HG02840 (cell line): ENCODE data around the gene GNAT1.

Experiments
- ATAC-seq: cut with Tn5 transposase; IDR thresholded peaks from one replicate; pipeline ENCODE4 v1.9.1; 2021; ENCODE audit warnings: mild to moderate bottlenecking, moderate library complexity, moderate number of reproducible peaks; ENCODE audit not compliant: unreplicated experiment, low FRiP score

GNAT1 gene

DNA sequence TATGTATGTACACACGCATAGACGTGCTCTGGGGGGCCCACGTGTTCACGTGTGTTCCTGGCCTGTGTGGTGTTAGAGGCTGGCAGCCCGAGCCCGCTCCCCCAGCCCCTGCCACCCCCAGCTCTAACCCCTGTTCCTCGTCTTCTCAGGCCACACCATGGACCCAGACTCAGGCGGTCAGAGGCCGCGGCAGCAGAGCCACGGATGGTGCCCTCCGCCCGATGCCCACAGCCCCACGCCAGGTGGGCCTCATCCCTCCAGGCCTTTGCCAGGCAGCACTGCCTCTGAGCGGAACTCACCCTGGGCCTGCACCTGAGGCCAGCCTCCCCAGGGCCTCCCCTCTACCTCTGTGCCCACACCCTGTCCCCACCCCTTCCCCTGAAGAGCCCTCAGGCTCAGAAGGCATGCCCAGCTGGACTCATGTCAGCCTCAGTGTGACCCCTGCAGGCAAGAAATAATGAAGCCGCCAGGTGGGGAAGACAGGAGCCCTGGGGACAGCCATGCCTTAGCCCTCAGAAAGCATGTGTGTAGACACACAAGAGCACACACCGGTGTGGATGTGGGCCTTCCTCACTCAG is 16.4 kb upstream of the GNAT1 start:
- no peak for ATAC-seq

DNA sequence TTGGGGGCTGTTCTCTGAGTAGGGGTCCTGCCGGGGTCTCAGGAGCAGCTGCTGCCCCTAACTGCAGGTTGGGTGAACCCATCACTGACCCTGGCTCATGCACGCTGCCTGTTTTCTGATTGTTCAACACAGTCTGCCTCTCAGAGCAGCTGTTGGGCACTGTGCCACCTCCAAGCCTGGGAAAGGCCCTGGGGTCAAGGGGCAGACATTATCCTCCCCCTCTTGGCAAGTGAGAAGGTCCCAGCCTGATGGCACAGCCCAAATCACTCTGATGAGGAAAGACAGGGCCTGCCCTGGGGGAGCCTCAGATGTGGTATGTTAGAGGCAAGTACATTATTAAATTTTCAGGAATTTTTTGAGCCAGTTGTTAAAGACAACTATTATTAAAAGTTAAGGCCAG is 14.1 kb upstream of the GNAT1 start:
- no peak for ATAC-seq

- ATAC-seq: no peak
Measured at GRCh38 chr3:50179710-50180109, 11.7 kb upstream of the GNAT1 start.

DNA sequence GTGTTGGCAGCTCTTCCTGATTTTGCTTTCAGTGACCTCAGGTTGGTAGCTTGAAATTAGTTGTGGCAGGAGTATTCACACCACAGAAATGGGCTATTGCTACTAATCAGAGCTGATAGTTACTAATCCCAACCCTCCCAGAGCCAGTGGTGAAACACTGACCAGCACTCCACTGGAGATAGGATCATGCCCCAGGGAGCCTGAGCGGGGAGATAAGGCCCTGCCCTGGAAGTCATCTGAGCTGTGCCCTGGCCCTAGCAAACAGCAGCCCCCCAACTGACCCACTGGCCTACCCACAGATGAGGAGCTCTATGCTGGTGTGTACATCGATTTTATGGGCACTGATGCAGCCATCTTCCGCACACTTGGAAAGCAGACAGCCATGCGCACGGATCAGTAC is 9.4 kb upstream of the GNAT1 start:
- no peak for ATAC-seq

GRCh38 chr3:50182533-50183099 is 8.8 kb upstream of the GNAT1 start:
- ATAC-seq: no peak

GRCh38 chr3:50183755-50184154 is 7.7 kb upstream of the GNAT1 start:
- no peak for ATAC-seq

DNA sequence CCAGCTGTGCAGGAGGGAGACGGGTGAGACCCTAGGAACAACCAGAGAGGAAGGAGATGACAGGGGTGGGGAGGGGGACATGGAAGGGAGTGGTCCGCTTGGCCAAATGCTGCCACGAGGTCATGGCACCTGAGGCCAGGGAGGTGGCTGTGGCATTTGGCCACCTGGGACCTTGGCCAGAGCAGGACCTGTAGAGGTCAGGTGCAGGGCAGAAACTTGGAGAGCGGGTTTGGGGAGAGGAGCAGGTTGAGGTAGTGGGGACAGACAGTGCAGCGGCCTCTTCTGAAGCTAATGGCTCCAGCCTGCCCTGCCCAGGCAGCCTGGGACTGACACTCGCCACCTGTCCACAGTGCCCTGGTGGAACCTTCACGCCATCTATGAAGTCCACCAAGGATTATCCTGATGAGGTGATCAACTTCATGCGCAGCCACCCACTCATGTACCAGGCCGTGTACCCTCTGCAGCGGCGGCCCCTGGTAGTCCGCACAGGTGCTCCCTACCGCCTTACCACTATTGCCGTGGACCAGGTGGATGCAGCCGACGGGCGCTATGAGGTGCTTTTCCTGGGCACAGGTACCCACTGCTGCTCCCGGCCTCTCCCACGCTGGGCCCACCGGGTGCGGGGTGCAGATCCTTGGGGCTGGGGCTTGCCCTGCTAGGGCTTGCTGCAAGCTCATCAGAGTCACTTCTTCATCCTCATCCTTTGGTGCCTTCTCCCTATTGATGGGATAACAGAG is 7.0 kb upstream of the GNAT1 start:
- ATAC-seq: no peak

DNA sequence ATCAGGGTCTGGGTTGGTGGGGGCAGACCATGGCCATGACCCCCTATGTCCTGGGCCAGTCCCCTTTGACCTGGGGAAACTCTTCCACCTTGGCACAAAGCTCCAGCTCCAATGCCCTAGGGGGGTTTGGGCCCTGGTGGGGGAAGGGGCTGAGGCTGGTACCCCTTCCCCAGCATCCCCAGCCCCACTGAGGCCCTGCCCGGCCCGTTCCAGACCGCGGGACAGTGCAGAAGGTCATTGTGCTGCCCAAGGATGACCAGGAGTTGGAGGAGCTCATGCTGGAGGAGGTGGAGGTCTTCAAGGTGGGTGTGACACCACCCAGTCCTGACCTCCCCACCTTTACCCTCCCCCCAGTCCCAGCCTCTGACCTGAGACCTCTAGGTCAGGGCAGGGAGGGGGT is 6.2 kb upstream of the GNAT1 start:
- no peak for ATAC-seq

GRCh38 chr3:50186096-50186495 is 5.3 kb upstream of the GNAT1 start:
- no peak for ATAC-seq

- no peak for ATAC-seq
Measured at GRCh38 chr3:50187750-50188149, 3.7 kb upstream of the GNAT1 start.

DNA sequence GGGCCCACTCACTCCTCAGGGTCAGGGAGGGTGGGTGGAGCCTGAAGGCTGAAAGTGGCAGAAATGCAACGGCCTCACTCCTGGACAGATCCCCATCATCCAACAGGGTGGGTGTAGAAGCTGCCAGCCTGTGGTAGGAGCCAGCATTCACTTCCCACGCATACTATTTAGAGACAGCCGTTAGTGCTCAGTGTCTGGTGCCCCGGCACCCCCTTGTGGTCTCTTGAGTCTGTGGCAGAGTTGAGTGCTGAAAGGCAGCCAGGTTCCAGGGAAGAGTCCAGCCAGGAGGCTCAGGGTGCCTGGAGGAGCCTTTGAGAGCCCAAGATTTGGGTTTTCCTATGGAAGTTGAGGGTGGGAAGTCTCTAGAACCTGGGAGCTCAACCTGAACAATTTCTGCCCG is 2.1 kb upstream of the GNAT1 start:
- no peak for ATAC-seq

GRCh38 chr3:50189989-50190388 is 1.4 kb upstream of the GNAT1 start:
- ATAC-seq: no peak

DNA sequence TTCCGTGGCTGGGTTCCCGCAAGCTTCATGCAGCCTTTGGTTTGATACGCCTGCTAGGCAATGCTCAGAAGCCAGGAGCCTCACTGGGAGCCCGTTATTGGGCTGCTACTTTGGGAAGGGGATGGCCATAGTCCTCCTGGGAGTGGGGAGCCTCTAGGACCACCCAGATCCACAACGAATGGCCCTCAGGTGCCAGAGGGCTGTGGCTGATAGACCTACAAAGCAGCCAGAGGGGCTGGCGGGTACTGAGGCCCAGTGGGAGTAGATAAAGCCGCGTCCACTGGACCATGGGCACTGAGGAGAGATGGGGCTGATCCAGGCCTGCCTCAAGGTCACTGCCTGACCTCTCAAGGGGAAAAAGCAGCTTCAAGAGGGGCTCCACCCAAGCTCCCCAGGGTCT is 714 bp downstream of the GNAT1 start:
- ATAC-seq: no peak

- ATAC-seq: no peak
Measured at GRCh38 chr3:50192689-50193141, 1.3 kb downstream of the GNAT1 start.

GRCh38 chr3:50193286-50193685 is 1.9 kb downstream of the GNAT1 start:
- no peak for ATAC-seq

DNA sequence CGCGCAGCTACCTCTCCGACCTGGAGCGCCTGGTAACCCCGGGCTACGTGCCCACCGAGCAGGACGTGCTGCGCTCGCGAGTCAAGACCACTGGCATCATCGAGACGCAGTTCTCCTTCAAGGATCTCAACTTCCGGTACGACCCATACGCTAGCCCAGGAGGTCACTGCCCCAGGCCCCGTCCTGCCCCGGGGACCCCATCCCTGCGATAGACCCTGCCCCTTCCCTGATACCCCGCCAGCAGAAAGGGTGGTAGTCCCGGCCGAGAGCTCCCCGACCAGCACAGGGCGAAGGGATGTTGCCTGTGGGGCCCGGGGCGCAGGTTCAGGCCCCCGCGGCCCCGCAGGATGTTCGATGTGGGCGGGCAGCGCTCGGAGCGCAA is 2.3 kb downstream of the GNAT1 start:
- ATAC-seq: no peak

DNA sequence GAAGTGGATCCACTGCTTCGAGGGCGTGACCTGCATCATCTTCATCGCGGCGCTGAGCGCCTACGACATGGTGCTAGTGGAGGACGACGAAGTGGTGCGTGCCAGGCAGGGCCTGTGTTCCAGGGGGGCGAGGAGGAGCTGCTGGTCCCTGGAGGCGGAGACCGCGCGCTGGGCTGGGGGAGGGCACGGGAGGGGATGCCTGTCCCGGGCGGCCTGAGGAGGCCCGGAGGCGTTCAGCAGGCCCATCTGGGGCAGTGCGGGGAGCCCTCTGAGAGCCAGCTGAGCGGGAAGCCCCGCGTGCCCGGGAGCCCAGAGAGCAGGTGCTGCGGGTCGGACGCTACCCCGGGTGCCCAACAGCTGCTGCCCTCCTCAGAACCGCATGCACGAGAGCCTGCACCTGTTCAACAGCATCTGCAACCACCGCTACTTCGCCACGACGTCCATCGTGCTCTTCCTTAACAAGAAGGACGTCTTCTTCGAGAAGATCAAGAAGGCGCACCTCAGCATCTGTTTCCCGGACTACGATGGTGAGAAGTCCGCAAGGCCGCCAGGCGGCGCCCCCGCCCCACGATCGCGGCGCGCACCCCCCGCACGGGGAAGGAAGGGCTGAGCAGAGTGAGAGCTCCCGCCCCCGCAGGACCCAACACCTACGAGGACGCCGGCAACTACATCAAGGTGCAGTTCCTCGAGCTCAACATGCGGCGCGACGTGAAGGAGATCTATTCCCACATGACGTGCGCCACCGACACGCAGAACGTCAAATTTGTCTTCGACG is 2.9 kb downstream of the GNAT1 start:
- ATAC-seq: no peak

GRCh38 chr3:50194903-50195500 is 3.6 kb downstream of the GNAT1 start:
- no peak for ATAC-seq

DNA sequence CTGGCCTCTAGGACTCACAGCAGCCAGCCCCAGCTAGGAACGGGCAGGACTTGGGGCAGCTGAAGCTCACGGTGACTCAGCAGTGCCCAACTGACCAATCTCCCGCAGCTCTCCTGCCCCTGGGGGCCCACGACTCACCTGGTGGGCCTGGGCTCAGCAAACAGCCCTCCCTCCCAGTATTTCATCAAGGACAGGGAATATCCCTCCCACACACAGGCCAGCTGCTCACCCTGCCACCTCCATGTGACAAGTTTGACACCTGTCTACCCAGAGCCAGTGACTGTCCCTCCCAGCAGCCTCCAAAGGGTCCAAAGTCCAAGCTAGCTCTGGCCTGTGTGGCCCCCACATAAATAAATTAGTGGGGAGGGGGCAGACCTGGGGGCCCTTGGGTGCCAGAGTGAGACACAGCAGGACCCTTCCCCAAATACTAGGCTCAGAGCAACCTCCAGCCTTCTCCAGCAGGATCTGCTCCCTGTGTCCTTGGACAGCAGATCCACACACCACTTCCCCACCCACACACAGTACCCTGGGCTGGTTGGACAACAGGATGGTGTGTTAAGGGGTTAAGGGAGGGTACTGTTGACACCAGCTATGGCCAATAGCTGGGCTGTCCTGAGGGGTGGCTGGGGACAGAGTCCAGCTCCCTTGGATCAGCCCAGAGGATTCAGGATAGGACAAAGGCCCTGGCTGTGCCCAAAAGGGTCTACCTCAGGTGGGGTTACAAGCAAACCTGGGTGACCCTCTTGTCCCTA is 4.3 kb downstream of the GNAT1 start:
- ATAC-seq: no peak

GRCh38 chr3:50196253-50196801 is 4.9 kb downstream of the GNAT1 start:
- no peak for ATAC-seq
